OCI-LY3 (cell line): ENCODE results near the gene BOD1L1.

ENCODE experiments used
- H2AFZ ChIP-seq: fragments of 200-600, 300-600 bp; shearing (Covaris generic); 2 replicates; pipeline ENCODE4 v1.6.0; 2014; ENCODE audit warnings: antibody characterized with exemption, low read depth, low read length
- H3K27ac ChIP-seq: fragments of 200-600, 300-600 bp; sonication (generic); 2 replicates; pipeline ENCODE4 v1.5.1; 2014; ENCODE audit warnings: mild to moderate bottlenecking, low read length, moderate library complexity, mixed read lengths
- H3K27me3 ChIP-seq: fragments of 200-600, 300-600 bp; sonication (generic); 2 replicates; pipeline ENCODE4 v1.6.1; 2014; ENCODE audit warnings: low read depth, low read length, mixed read lengths
- H3K36me3 ChIP-seq: fragments of 200-600, 300-600 bp; sonication (generic); replicated peaks from 2 replicates; pipeline ENCODE3; 2014; ENCODE audit warnings: low read depth, low read length, mixed read lengths
- H3K4me1 ChIP-seq: fragments of 300-600, 200-600 bp; sonication (generic); 2 replicates; pipeline ENCODE4 v1.6.1; 2014; ENCODE audit warnings: low read length, mixed read lengths
- H3K4me2 ChIP-seq: fragments of 200-600, 300-600 bp; sonication (generic); 2 replicates; pipeline ENCODE4 v1.6.1; 2014; ENCODE audit warnings: low read length, mixed read lengths
- H3K4me3 ChIP-seq: fragments of 300-600, 200-600 bp; sonication (generic); 2 replicates; pipeline ENCODE4 v1.5.1; 2014; ENCODE audit warnings: antibody characterized with exemption, mild to moderate bottlenecking, low read length, moderate library complexity
- H3K79me2 ChIP-seq: fragments of 300-600, 200-600 bp; shearing (Covaris generic); 2 replicates; pipeline ENCODE4 v1.6.1; 2014; ENCODE audit warnings: mild to moderate bottlenecking, low read length, mixed read lengths
- H3K9ac ChIP-seq: fragments of 300-600, 200-600 bp; shearing (Covaris generic); 2 replicates; pipeline ENCODE4 v1.6.0; 2014; ENCODE audit warnings: mild to moderate bottlenecking, low read length, moderate library complexity
- H3K9me3 ChIP-seq: fragments of 200-600, 300-600 bp; shearing (Covaris generic); 2 replicates; pipeline ENCODE4 v1.6.1; 2014; ENCODE audit warnings: low read length, mixed read lengths; ENCODE audit not compliant: insufficient read depth
- H4K20me1 ChIP-seq: fragments of 200-600, 300-600 bp; sonication (generic); 2 replicates; pipeline ENCODE4 v1.6.1; 2016; ENCODE audit warnings: low read length, mixed read lengths; ENCODE audit not compliant: insufficient read depth
- EZH2phosphoT487 ChIP-seq: fragments of 200-600 bp; shearing (Covaris generic); IDR thresholded peaks from 2 replicates; pipeline ENCODE4 v1.6.1; 2018; ENCODE audit warnings: antibody characterized with exemption, mixed run types, low read depth
- TF ChIP-seq, protein P1 (sequence below): fragments of 200-600, 300-600 bp; sonication (generic); IDR thresholded peaks from 2 replicates; pipeline ENCODE4 v1.5.1; 2014; ENCODE audit warnings: antibody characterized with exemption, low read length, low read depth

Gene BOD1L1

DNA sequence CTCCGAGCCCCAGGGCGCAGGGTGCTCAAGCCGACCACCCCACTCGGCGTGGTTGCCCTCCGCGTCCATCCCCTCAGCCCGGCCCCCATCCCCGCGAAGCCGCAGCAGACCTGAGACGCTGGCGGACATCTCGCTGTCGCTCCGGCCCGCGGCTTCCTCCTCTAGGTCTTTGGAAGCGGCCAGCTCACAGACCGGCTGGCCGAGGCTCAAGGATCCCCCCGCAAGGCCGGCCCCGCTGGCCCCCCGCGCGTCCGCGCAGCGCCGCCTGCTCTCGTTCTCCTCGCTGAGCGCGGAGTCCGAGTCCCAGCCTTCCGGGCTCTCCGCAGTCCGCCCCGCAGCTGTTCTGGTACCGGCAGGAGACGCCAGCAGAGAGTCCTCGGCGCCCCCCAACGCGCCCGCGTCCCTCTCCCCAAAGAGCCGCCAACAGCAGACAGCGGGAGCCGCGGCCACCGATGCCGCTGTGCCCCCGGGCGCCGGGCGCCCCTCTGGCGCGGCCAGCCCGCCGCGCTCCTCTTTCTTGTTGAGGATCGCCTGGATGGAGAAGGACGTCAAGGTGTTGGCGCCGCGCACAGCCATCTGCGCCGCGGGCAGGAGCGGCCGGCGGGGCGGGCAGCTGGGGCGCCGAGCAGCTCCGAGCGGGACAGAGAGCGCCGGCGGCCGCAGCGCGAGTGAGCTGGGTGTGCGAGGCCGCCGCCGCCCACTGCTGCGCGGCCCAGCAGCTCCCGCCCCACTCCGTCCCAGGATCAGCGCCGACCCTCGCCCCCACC lies 83.5 kb downstream of the BOD1L1 start, which contains the start of gene NKX3-2:
Gene NKX3-2 (minus strand): TSS at position 670 of the 767 bp plus-strand sequence. CDS start 94 bp downstream, at position 576.
- Histone ChIP-seq H4K20me1 (no peaks in the 10 kb centered on the region), H2AFZ (no peak within 1 kb of the TSS), H3K9ac (no peak within 1 kb of the TSS), H3K4me2 (no peak within 1 kb of the TSS), H3K36me3 (peaks cover 11% of the 10 kb centered on the region), H3K27me3 (no peaks in the 10 kb centered on the region), H3K4me3 (no peak within 1 kb of the TSS), H3K4me1 (peaks cover 12% of the 10 kb centered on the region), H3K79me2 (no peaks in the 10 kb centered on the region), H3K9me3 (peaks cover 10% of the 10 kb centered on the region), H3K27ac (no peak within 1 kb of the TSS)
- no peak for TF ChIP-seq EZH2phosphoT487
- TF ChIP-seq, protein P1, sequence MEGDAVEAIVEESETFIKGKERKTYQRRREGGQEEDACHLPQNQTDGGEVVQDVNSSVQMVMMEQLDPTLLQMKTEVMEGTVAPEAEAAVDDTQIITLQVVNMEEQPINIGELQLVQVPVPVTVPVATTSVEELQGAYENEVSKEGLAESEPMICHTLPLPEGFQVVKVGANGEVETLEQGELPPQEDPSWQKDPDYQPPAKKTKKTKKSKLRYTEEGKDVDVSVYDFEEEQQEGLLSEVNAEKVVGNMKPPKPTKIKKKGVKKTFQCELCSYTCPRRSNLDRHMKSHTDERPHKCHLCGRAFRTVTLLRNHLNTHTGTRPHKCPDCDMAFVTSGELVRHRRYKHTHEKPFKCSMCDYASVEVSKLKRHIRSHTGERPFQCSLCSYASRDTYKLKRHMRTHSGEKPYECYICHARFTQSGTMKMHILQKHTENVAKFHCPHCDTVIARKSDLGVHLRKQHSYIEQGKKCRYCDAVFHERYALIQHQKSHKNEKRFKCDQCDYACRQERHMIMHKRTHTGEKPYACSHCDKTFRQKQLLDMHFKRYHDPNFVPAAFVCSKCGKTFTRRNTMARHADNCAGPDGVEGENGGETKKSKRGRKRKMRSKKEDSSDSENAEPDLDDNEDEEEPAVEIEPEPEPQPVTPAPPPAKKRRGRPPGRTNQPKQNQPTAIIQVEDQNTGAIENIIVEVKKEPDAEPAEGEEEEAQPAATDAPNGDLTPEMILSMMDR, result no peak

DNA sequence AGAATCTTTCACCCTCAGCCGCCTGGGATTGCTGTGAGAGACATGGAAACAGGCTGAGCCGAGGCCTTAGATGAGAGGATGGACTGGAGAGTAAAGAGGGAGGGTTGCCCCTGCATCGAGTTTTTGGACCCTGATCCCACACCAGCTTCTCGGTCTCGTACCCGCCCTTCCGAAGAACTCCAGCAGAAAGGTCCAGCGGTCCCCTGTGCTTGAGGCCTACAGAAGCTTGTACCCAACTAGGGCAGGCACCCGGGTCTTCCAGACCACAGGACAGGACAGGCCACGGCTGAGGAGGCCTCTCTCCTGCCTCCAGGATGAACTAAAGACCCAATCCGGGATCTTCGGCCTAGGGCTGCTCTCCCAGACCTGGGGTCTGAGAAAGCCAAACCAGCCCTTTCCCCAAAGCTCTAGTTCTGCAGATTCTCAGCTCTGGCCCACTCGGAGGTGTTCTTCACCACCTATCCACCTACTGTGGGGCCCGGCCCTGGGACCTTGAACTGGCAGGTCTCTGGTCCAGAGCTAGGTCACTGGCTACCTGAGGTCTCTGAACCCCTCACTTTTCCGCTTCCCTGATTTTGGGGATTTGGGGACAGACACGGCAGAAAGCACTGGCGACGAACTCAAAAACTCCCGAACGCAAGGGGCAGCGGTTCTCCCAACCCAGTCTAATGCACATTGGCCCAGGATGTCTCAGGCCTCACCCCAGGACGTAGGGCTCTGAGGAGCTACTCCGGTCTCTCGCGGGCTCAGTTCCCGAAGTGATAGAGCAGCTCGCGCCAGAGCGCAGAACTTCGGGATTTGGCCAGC lies 84.3 kb downstream of the BOD1L1 start:
- no peak overlapping the region for H2AFZ ChIP-seq
- H3K4me3 ChIP-seq, result no peak overlapping the region
- peaks cover 11% of the 10 kb centered on the region for H3K36me3 ChIP-seq
- peaks cover 7% of the 10 kb centered on the region for H3K4me1 ChIP-seq
- H3K4me2 ChIP-seq, result no peak overlapping the region
- H4K20me1 ChIP-seq, result no peaks in the 10 kb centered on the region
- H3K27ac ChIP-seq, result no peak overlapping the region
- H3K79me2 ChIP-seq, result no peaks in the 10 kb centered on the region
- H3K9me3 ChIP-seq, result peaks cover 10% of the 10 kb centered on the region
- H3K9ac ChIP-seq, result no peak overlapping the region
- TF ChIP-seq, protein P1, result no peak
- TF ChIP-seq EZH2phosphoT487, result no peak
- no peaks in the 10 kb centered on the region for H3K27me3 ChIP-seq

DNA sequence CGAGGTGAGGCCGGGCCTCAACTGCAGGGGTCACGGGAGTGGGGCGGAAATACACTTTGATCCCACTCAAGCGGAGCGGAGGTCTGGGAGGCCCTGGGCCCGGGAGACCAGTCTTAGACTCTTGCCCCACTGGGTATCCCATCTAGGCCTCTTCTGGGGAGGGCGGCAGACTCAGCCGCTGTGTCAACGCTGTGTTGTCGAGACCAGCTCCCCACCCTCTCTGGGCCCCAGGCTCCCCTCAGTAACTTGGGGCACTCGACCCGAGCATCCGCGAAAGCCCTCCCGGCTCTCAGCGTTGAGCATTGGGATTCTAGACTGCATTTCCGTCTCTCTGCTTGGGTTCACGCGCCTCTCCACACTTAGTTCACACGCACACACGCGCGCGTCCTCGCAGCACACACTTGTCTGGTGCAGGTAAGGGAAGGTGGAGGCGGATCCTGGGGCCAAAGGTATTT lies 84.9 kb downstream of the BOD1L1 start:
- Histone ChIP-seq H4K20me1 (no peaks in the 10 kb centered on the region), H3K27me3 (no peaks in the 10 kb centered on the region), H3K79me2 (no peaks in the 10 kb centered on the region), H3K4me2 (no peak overlapping the region), H3K27ac (no peak overlapping the region), H3K9me3 (peaks cover 10% of the 10 kb centered on the region), H3K9ac (no peak overlapping the region), H2AFZ (no peak overlapping the region), H3K4me3 (no peak overlapping the region), H3K36me3 (peaks cover 11% of the 10 kb centered on the region), H3K4me1 (peaks cover 7% of the 10 kb centered on the region)
- TF ChIP-seq, protein P1, result no peak
- no peak for TF ChIP-seq EZH2phosphoT487
